GM12872 (cell line): Measurements from ENCODE around the gene RPS8.

Source experiments
- CTCF ChIP-seq: IDR thresholded peaks from 3 replicates; pipeline ENCODE4 v1.5.1; 2011; ENCODE audit warnings: low read depth, mild to moderate bottlenecking, low read length, moderate library complexity; ENCODE audit not compliant: insufficient read depth

Gene RPS8

GRCh38 chr1:44777547-44777946 is 2.2 kb downstream of the RPS8 start:
- no peak for TF ChIP-seq CTCF

- TF ChIP-seq CTCF: no peak
These were observed 2.8 kb downstream of the RPS8 start for GRCh38 chr1:44777969-44778635.

- no peak for TF ChIP-seq CTCF
These were observed 3.6 kb downstream of the RPS8 start for GRCh38 chr1:44778705-44779576.

- no peak for TF ChIP-seq CTCF
These were observed 5.3 kb downstream of the RPS8 start for GRCh38 chr1:44780583-44781121.

GRCh38 chr1:44783697-44784093 is 8.4 kb downstream of the RPS8 start:
- no peak for TF ChIP-seq CTCF

- peak; percentile 30; the same call in 2 of the 3 replicates for TF ChIP-seq CTCF
These were observed 9.0 kb downstream of the RPS8 start for GRCh38 chr1:44784094-44785028.
